Measurements from ENCODE around the gene PCDHA12.
"Not testable (repeated sequence)": the region's sequence is repeated elsewhere in the genome, so short reads cannot be mapped to it uniquely, and the experiment has no call there.

PCDHA12 gene

DNA sequence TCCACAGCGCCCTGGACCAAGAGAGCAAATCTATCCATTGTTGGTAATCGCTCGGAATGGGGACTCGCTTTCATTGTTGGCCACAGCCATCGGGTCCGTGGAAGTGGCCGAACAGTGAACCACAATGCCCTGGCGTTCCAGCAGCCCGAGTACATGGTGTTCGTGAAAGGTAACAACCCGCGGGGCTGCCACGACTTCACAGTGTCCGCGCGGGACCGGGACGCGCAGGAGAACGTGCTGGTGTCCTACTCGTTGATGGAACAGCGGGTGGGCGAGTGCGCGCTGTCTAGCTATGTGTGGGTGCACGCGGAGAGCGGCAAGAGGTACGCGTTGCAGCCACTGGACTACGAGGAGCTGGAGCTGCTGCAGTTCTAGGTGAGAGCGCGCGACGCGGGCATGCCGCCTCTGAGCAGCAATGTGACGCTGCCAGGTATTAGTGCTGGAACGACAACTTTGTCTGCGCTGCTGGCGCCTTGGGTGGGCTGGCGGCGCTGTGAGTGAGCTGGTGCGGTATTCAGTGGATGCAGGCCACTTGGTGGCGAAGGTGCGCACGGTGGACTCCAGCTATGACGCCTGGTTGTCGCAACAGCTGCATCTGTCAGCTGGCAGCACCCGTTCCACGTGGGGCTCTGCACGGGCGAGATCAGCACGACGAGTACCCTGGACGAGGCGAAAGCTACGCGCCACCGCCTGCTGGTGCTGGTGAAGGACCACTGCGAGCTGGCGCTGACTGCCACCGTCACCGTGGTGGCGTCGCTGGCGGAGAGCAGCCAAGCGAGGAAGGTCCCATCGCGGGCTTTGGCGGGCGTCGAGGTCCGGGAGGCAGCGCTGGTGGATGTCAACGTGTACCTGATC, 12.4 kb upstream of the PCDHA12 start:
- DNase-seq (ENCODE audit: low read depth) = no peak

DNA sequence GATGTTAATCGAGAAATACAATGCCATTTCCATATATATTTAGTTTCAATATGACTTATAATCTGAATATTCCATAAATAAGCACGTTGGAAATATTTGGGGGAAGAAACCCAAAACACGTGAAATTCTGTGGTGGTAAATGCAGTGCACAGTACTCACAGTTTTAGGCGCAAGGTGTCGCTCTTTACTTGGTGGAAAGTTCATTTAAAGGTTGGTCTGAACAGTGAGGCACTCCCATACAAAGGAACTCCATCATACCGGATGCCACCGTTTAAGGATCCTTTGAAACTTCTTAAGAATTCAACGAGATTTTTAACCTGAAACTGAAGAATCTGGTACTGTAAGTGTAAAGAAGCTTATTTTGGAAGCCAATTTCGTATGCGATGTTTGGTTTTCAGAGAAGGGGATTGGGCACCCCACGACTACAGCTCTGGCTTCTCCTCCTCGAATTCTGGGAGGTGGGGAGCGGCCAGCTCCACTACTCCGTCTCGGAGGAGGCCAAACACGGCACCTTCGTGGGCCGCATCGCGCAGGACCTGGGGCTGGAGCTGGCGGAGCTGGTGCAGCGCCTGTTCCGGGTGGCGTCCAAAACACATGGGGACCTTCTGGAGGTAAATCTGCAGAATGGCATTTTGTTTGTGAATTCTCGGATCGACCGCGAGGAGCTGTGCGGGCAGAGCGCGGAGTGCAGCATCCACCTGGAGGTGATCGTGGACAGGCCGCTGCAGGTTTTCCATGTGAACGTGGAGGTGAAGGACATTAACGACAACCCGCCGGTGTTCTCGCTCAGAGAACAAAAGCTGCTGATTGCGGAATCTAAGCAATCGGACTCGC, 6.2 kb upstream of the PCDHA12 start, which contains the start of gene PCDHA11:
TSS of gene PCDHA11 (plus strand) at position 237 of the 834 bp plus-strand sequence. CDS start at position 384, 147 bp downstream.
- no peak for DNase-seq (ENCODE audit: low read depth)

DNA sequence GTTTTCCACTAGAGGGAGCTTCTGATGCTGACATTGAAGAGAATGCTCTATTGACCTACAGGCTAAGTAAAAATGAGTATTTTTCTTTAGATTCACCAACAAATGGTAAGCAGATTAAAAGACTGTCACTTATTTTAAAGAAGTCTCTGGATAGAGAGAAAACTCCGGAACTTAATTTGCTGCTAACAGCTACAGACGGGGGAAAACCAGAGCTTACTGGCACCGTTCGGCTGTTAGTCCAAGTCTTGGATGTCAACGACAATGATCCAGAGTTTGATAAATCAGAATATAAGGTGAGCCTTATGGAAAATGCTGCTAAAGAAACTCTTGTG, 5.6 kb upstream of the PCDHA12 start:
- no peak for DNase-seq (ENCODE audit: low read depth)

DNA sequence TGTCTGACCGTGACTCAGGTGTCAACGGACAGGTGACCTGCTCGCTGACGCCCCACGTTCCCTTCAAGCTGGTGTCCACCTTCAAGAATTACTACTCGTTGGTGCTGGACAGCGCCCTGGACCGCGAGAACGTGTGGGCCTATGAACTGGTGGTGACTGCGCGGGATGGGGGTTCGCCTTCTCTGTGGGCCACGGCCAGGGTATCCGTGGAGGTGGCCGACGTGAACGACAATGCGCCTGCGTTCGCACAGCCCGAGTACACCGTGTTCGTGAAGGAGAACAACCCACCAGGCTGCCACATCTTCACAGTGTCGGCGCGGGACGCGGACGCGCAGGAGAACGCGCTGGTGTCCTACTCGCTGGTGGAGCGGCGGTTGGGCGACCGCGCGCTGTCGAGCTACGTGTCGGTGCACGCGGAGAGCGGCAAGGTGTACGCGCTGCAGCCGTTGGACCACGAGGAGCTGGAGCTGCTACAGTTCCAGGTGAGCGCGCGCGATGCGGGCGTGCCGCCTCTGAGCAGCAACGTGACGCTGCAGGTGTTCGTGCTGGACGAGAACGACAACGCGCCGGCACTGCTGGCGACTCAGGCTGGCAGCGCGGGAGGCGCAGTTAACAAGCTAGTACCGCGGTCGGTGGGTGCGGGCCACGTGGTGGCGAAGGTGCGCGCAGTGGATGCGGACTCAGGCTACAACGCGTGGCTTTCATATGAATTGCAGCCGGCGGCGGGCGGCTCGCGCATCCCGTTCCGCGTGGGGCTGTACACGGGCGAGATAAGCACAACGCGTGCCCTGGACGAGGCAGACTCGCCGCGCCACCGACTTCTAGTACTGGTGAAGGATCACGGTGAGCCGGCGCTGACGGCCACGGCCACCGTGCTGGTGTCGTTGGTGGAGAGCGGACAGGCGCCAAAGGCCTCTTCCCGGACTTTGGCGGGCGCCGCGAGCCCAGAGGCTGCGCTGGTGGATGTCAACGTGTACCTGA, 4.6 kb upstream of the PCDHA12 start:
- DNase-seq (ENCODE audit: low read depth) = no peak

- DNase-seq (ENCODE audit: low read depth) = not testable (repeated sequence)
Observed at GRCh38 chr5:140876541-140877261, 1.6 kb downstream of the PCDHA12 start.

DNA sequence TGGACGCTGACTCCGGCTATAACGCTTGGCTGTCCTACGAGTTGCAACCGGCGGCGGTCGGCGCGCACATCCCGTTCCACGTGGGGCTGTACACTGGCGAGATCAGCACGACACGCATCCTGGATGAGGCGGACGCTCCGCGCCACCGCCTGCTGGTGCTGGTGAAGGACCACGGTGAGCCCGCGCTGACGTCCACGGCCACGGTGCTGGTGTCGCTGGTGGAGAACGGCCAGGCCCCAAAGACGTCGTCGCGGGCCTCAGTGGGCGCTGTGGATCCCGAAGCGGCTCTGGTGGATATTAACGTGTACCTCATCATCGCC, 2.1 kb downstream of the PCDHA12 start:
- no peak for DNase-seq (ENCODE audit: low read depth)

DNA sequence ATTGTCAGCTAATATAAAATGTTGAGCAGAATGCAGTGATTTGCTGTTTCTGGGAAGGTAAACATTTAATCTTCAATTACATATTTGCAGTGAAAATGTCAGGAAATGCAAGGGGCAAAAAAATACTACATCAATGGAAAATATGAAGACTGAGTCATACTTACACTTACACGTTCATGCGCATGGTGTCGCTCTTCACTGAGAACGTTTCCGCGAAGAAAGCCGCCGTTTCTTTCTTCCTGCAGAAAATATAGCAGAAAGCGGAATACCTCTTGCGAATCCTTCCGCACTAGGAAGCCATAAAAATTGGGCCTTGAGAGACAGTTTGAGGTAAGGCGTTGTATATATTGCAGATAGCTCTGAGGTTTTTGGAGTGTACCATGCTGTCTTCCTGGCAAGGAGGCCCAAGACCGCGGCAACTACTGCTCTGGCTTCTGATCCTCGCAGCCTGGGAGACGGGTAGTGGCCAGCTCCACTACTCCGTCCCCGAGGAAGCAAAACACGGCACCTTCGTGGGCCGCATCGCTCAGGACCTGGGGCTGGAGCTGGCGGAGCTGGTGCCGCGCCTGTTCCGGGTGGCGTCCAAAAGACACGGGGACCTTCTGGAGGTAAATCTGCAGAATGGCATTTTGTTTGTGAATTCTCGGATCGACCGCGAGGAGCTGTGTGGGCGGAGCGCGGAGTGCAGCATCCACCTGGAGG, 6.9 kb downstream of the PCDHA12 start, which contains the start of gene PCDHA13:
TSS of gene PCDHA13 (plus strand) at position 236 of the 702 bp plus-strand sequence. CDS start at position 381, 145 bp downstream.
- no peak for DNase-seq (ENCODE audit: low read depth)

DNA sequence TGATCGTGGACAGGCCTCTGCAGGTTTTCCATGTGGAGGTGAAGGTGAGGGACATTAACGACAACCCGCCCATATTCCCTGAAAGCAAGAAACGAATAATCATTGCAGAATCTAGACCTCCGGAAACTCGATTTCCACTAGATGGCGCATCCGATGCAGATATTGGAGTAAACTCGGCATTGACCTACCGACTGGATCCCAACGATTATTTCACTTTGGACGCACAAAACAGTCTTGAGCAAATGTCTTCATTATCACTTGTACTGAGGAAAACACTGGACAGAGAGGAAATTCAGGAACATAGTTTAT, 7.4 kb downstream of the PCDHA12 start:
- no peak for DNase-seq (ENCODE audit: low read depth)

GRCh38 chr5:140883373-140883772, 8.3 kb downstream of the PCDHA12 start:
- no peak for DNase-seq (ENCODE audit: low read depth)

DNA sequence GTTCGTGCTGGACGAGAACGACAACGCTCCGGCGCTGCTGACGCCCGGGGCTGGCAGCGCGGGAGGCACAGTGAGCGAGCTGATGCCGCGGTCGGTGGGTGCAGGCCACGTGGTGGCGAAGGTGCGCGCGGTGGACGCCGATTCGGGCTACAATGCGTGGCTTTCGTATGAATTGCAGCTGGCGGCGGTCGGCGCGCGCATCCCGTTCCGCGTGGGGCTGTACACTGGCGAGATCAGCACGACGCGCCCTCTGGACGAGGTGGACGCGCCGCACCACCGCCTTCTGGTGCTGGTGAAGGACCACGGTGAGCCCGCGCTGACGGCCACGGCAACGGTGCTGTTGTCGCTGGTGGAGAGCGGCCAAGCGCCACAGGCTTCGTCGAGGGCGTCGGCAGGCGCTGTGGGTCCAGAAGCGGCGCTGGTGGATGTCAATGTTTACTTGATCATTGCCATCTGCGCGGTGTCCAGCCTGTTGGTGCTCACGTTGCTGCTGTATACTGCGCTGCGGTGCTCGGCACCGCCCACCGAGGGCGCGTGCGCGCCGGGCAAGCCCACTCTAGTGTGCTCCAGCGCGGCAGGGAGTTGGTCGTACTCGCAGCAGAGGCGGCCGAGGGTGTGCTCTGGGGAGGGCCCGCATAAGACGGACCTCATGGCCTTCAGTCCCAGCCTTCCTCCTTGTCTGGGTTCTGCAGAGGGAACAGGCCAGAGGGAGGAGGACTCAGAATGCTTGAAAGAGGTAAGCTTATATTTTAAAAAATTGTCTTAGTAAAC, 9.0 kb downstream of the PCDHA12 start:
- no peak for DNase-seq (ENCODE audit: low read depth)

- DNase-seq (ENCODE audit: low read depth) = no peak
Observed at GRCh38 chr5:140916325-140916724, 41.2 kb downstream of the PCDHA12 start.

DNA sequence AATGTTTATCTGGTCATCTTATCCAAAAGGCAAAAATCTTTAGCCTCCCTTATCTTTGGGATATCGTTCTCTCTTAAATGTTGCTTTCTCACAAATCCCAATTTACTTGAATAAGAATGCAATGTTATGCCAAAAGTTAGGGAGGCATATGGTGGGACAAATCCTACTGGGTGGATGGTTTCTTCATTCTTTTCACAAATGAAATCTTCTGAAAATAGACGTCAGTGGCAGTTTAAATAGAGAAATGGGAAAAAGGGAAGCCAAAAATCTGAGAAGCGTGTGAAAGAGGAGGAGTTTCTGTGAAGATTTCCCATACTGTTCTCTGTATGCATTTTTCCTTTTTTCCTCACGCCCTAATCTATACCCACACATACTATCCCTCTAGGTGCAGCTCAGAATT, 48.5 kb downstream of the PCDHA12 start:
- DNase-seq (ENCODE audit: low read depth) = no peak

GRCh38 chr5:140925806-140926442, 50.8 kb downstream of the PCDHA12 start, which contains the start of gene PCDHAC1:
Gene PCDHAC1 (plus strand): TSS chr5:140926299. CDS start chr5:140926893, 594 bp downstream.
- no peak for DNase-seq (ENCODE audit: low read depth)

DNA sequence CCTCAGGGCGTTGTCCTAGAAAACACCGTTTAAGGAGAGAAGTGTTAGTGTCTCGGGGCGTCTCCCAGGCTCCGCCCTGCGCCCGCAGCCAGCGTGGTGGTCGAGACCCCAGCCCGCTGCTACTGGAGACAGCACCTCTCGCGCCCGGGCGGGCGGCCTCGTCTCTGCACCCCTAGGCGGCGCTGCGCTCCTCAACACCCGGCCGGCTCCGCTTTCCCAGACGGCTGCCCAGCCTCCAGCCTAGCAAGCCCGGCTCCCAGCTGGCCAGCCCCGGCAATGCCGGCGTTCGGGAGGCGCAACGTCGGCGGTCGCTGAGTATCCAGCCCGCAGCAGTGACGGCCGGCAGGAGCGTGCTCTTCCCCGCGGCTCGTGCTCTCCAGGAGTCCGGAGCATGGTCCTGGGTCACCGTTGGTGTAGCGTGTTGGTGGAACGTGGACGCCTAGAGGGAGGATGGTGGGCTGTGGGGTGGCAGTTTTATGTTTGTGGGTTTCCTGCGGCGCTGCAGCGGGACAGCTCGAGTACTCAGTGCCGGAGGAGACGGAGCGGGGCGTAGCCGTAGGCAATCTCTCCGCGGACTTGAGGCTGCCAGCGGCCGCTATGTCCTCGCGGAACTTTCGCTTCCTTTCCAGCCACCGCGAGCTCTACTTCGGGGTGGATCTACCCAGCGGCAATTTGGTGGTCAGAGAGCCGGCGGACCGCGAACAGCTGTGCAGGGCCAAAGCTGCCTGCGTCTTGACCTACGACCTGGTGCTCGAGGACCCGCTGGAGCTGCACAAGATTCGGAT, 51.5 kb downstream of the PCDHA12 start:
- DNase-seq (ENCODE audit: low read depth) = peak; percentile 9

DNA sequence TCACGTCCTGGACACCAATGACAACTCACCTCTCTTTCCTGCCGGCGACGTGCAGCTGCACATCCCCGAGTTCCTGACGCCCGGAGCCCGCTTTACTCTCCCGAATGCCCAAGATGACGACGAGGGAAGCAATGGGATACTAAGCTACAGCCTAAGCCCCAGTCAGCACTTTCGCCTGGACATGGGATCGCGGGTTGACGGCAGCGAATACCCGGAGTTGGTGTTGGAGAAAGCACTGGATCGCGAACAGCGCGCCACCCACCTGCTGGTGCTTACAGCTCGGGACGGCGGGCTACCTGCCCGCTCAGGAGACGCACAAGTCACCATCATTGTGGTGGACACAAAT, 52.1 kb downstream of the PCDHA12 start:
- no peak for DNase-seq (ENCODE audit: low read depth)

Measured in stromal cell of bone marrow (primary cell).